HUES6 (cell line): Measurements from ENCODE around the gene CHRDL2.

ENCODE experiments used
- H3K27ac ChIP-seq: 2 replicates; pipeline ENCODE4 v1.7.0; 2013; ENCODE audit warnings: low read depth, mild to moderate bottlenecking, low read length, inconsistent platforms
- H3K27me3 ChIP-seq: 2 replicates; pipeline ENCODE4 v1.6.1; 2013; ENCODE audit warnings: low read length; ENCODE audit not compliant: control insufficient read depth, insufficient read depth
- H3K36me3 ChIP-seq: 2 replicates; pipeline ENCODE4 v1.6.1; 2013; ENCODE audit warnings: low read length; ENCODE audit not compliant: control insufficient read depth, insufficient read depth
- H3K4me1 ChIP-seq: 2 replicates; pipeline ENCODE4 v1.6.1; 2013; ENCODE audit warnings: low read length; ENCODE audit not compliant: control insufficient read depth, insufficient read depth
- H3K4me3 ChIP-seq: 2 replicates; pipeline ENCODE4 v1.5.1; 2013; ENCODE audit warnings: low read depth, low read length
- H3K9ac ChIP-seq: one replicate; pipeline ENCODE4 v1.6.1; 2013; ENCODE audit warnings: mild to moderate bottlenecking, low read length
- H3K9me3 ChIP-seq: 2 replicates; pipeline ENCODE4 v1.6.1; 2013; ENCODE audit warnings: low read depth, low read length; ENCODE audit not compliant: control insufficient read depth, insufficient read depth

Gene CHRDL2

DNA sequence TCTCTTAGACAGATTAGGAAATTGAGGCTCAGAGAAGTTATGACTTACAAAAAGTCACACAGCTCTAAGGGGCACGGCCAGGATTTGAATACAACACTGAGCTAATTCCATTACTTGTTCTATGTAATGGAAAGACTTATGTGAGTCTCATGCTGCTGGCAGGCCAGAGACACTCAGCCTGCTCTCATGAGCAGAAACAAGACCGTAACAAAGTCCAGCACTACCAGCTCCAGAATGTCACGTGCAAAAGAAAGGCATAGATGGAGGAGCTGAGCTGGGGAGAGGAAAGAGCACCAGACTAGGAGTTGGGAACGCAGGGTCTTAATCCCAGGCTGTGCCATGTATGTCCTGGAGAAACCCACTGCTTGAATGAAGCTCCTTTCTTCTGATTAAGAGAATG, 1.8 kb downstream of the CHRDL2 start:
- H3K27me3 ChIP-seq, result peaks cover 94% of the 10 kb centered on the region
- H3K27ac ChIP-seq, result no peak overlapping the region
- H3K9me3 ChIP-seq, result no peaks in the 10 kb centered on the region
- H3K36me3 ChIP-seq, result no peaks in the 10 kb centered on the region
- 0 out of 2 replicates have a peak, but pooled peaks cover 10% of the 10 kb centered on the region for H3K4me1 ChIP-seq
- H3K9ac ChIP-seq, result no peak overlapping the region
- H3K4me3 ChIP-seq, result no peak overlapping the region

DNA sequence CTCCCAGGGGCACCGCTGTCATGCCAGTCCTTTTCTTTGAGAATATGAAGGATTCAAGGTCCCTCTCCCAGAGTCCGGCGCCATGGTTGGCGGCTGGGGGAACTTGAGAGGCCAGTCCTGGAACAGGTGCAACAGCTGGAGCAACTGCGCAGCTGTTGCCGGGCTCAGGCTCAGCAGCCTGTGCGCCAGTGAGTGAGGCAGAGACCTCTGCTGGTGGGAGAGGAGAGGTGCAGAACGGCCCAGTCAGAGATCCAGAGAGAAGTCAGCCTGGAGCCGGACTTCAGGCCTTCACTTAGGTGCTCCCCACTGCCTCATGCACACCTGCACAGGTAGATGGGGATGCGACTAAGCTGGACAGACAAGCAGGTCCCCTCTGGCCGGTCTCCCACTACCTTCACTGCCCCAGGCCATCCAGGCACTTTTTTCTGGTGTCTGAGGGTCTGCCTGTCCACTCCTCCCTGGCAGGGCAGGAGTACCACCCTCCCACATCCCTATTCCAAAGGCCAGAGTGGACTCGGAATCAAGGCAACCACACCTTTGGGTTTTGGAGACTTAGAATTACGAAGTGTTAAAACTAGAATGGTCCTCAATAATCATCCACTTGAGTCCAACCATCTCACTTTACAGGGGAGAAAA, 4.6 kb downstream of the CHRDL2 start:
- Histone ChIP-seq H3K9me3 (no peaks in the 10 kb centered on the region), H3K36me3 (no peaks in the 10 kb centered on the region), H3K4me3 (no peak overlapping the region), H3K27ac (no peak overlapping the region), H3K27me3 (peaks cover 75% of the 10 kb centered on the region), H3K4me1 (0 out of 2 replicates have a peak, but pooled peaks cover 10% of the 10 kb centered on the region), H3K9ac (no peak overlapping the region)

- H3K4me3 ChIP-seq, result no peak overlapping the region
- H3K9ac ChIP-seq, result no peak overlapping the region
- no peaks in the 10 kb centered on the region for H3K9me3 ChIP-seq
- no peaks in the 10 kb centered on the region for H3K36me3 ChIP-seq
- peaks cover 15% of the 10 kb centered on the region for H3K4me1 ChIP-seq
- no peak overlapping the region for H3K27ac ChIP-seq
- H3K27me3 ChIP-seq, result peaks cover 68% of the 10 kb centered on the region
Observed at GRCh38 chr11:74725701-74726100, 5.5 kb downstream of the CHRDL2 start.

DNA sequence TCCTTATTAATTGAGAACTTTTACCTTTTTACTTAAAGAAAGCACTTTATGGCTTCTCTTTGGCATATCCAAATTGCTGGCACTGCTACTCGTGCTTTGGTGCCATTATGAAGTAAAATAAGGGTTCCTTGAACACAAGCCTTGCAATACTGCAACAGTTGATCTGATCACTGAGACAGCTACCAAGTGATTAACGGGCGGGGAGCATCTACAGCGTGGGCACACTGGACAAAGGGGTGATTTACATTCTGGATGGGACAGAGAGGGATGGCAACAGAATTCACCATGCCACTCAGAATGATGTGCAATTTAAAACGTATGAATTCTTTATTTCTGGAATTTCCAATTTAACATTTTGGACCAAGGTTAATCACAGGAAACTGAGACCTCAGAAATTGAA, 7.7 kb downstream of the CHRDL2 start:
- no peak overlapping the region for H3K27ac ChIP-seq
- peaks cover 47% of the 10 kb centered on the region for H3K27me3 ChIP-seq
- H3K9me3 ChIP-seq, result no peaks in the 10 kb centered on the region
- H3K4me3 ChIP-seq, result no peak overlapping the region
- peaks cover 12% of the 10 kb centered on the region for H3K4me1 ChIP-seq
- H3K9ac ChIP-seq, result no peak overlapping the region
- no peaks in the 10 kb centered on the region for H3K36me3 ChIP-seq

- Histone ChIP-seq H3K4me1 (peaks cover 12% of the 10 kb centered on the region), H3K9ac (no peak overlapping the region), H3K4me3 (no peak overlapping the region), H3K9me3 (no peaks in the 10 kb centered on the region), H3K36me3 (no peaks in the 10 kb centered on the region), H3K27me3 (peaks cover 27% of the 10 kb centered on the region), H3K27ac (no peak overlapping the region)
Observed at GRCh38 chr11:74721479-74721835, 9.8 kb downstream of the CHRDL2 start.

- peaks cover 21% of the 10 kb centered on the region for H3K27me3 ChIP-seq
- no peak overlapping the region for H3K4me3 ChIP-seq
- H3K4me1 ChIP-seq, result peaks cover 12% of the 10 kb centered on the region
- no peaks in the 10 kb centered on the region for H3K9me3 ChIP-seq
- no peaks in the 10 kb centered on the region for H3K36me3 ChIP-seq
- no peak overlapping the region for H3K27ac ChIP-seq
- H3K9ac ChIP-seq, result no peak overlapping the region
Observed at GRCh38 chr11:74720596-74721478, 10.4 kb downstream of the CHRDL2 start.

- no peaks in the 10 kb centered on the region for H3K36me3 ChIP-seq
- no peak overlapping the region for H3K9ac ChIP-seq
- H3K4me3 ChIP-seq, result no peak overlapping the region
- H3K27me3 ChIP-seq, result peaks cover 8% of the 10 kb centered on the region; the same call in 1 of the 2 replicates
- H3K9me3 ChIP-seq, result no peaks in the 10 kb centered on the region
- H3K27ac ChIP-seq, result no peak overlapping the region
- peaks cover 12% of the 10 kb centered on the region for H3K4me1 ChIP-seq
Observed at GRCh38 chr11:74719011-74719410, 12.2 kb downstream of the CHRDL2 start.

- no peak overlapping the region for H3K27ac ChIP-seq
- H3K4me3 ChIP-seq, result no peak overlapping the region
- H3K9ac ChIP-seq, result no peak overlapping the region
- H3K36me3 ChIP-seq, result no peaks in the 10 kb centered on the region
- H3K4me1 ChIP-seq, result peaks cover 12% of the 10 kb centered on the region
- H3K27me3 ChIP-seq, result 0 out of 2 replicates have a peak, but pooled peaks cover 3% of the 10 kb centered on the region
- no peaks in the 10 kb centered on the region for H3K9me3 ChIP-seq
Observed at GRCh38 chr11:74717221-74717969, 13.8 kb downstream of the CHRDL2 start.

GRCh38 chr11:74714904-74715303, 16.3 kb downstream of the CHRDL2 start:
- Histone ChIP-seq H3K4me3 (no peak overlapping the region), H3K27ac (no peak overlapping the region), H3K36me3 (no peaks in the 10 kb centered on the region), H3K9ac (no peak overlapping the region), H3K27me3 (no peaks in the 10 kb centered on the region), H3K4me1 (peaks cover 11% of the 10 kb centered on the region), H3K9me3 (no peaks in the 10 kb centered on the region)

DNA sequence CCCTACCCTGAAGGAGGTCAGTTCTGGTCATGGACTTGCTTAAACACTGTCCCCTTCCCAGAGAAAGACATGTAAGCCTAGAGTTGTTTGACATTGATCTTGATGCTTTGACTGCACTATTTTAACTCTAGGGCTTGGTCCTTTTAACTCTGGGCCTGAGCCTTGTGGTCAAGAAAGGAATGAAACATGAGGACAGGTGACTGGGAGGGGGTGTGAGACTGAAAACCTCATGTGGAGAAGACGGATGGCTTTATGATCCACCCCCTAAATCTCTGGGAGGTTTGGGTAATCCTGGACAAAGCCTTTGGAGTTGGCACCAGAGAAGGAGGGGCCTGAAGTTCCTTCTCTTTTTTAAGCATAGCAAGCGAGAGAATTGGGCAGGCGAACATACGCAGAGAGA, 17.5 kb downstream of the CHRDL2 start:
- Histone ChIP-seq H3K27ac (no peak overlapping the region), H3K9me3 (no peaks in the 10 kb centered on the region), H3K4me1 (peaks cover 11% of the 10 kb centered on the region), H3K9ac (no peak overlapping the region), H3K27me3 (no peaks in the 10 kb centered on the region), H3K4me3 (no peak overlapping the region), H3K36me3 (no peaks in the 10 kb centered on the region)
